GM19240 (cell line): Measurements from ENCODE around the gene CDT1.
A peak's percentile ranks its signal among the peaks of the same experiment; 100 is the strongest.
"Not testable (repeated sequence)": the region's sequence is repeated elsewhere in the genome, so short reads cannot be mapped to it uniquely, and the experiment has no call there.

ENCODE experiments used
- DNase-seq: peaks from one replicate; pipeline ENCODE4 v3.0.0; 2011; ENCODE audit warnings: low spot score; ENCODE audit not compliant: insufficient read length

CDT1 gene

GRCh38 chr16:88768071-88768783 is 35.4 kb upstream of the CDT1 start:
- no peak for DNase-seq

DNA sequence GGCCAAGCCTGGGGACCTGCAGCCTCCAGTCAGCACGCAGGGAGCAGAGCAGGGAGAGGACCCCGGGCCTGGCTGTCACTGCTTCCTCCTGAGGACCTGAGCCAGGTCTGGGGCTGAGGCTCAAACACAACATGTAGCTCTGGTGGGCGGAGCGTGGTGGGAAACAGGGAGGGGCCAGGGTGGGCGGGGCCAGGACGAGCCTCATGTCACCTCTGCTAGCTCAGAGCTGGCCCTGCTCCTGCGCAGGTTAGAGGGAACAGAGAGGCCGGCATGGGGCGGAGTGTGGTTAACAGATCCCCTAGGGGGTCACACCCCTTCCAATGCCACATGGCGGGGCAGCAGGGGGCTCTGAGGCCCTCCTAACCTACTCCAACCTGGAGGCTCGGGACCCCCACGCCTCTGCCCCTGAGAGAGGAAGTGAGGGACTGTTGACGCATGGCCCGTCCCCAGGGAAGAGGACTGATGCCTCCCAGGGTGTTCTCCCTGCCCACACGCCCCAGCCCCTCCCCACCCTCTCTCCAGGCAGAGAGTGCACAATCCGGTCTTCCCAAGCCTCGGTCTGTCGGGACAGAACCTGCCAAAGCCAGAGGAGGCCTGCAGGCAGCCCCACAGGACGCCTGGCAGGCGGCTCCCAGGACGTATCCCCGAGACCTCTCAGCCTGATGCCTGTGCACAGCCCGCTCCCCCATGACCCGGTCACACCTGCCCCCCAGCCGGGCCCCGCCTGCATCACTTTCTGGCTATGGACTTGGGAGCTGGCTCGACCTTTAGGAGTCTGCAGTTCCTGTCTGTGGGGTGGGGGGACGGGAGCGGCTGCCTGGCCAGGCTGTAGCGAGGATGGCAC is 33.8 kb upstream of the CDT1 start:
- peak; percentile 80 for DNase-seq

- DNase-seq: no peak
These were observed 32.9 kb upstream of the CDT1 start for GRCh38 chr16:88770461-88771293.

DNA sequence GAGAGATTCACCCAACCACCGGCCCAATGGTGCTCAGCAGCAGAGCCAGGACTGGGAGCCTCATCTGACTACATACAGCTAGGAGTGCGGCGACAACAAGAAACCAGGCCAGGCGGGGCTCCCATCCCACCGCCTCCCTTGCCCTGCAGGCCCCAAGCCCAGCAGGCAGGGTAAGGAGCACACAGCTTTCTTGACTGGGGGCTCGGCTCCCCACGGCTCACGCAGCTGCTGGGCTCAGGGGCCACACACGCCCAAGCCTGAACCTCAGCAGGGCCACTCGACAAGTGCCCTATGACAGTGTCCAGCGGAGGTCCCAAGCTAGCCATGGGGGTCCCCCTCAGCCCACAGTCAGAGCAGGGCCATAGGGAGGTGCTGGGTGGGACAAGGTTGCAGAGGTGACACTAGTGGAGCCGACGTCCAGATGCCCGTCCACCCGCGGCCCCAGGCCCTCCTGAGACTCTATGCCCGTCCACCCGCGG is 32.3 kb upstream of the CDT1 start:
- DNase-seq: no peak

GRCh38 chr16:88771781-88772180 is 31.8 kb upstream of the CDT1 start:
- DNase-seq: not testable (repeated sequence)

DNA sequence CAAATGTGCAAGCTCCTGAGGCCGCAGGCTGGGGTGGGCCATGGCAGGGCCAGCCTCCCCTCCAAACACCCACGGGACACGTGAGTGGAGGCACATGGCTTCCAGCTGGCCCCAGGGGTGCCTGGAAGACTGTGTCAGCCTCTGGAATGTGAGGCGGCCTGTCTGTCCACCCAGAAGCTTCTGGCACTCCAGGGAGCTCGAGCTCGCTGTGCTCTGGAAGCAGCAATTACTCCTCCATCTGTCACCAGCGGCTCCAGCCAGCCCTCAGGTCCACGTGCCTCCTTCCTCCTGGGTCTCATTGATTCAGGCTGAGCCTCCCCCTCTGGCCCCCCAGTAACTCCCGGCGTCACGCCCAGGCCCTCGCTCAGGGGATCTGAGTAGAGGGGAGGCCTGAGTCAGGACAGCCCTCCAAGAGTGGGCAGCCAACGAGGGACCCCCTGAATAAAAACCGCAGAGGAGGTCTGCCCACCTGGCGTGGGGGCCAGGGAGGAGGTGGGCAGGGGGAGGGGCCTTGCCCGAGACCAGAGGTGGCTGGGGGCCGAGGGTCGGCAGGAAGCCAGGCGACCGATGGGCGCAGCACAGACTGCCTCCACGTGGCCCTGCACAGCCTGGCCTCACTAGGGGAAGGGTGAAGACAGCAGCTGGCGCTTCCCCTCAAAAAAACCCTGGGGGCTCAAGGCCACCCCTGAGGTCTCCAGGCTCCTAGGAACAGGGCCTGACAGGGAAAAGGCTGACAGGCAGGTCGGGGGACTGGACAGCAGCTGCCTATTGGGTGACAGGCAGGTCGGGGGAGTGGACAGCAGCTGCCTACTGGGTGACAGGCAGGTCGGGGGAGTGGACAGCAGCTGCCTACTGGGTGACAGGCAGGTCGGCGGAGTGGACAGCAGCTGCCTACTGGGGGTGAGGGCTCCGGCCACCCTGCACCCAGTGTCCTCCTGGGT is 30.4 kb upstream of the CDT1 start:
- no peak for DNase-seq

DNA sequence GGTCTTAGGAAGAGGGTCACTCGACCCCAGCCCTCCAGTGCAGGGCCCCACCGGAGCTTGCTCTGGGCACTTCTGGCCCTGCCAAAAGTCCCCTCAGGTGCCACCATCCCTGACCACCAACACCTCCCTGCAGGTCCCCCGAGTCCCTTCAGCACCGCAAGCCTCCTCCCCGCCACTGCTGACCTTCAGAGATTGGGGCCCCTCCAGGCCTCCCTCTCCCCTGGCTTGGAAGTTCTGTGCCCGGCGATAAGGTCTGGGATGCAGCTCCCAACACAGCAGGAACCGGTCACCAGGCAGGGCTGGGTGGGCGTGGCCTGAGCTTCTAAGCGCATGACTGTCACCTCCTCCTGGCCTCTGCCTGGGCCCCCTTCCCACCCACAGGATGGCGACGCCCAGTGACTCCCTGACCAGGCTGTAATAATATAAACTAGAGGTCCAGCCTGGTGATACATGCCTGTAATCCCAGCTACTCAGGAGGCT is 29.7 kb upstream of the CDT1 start:
- DNase-seq: no peak

DNA sequence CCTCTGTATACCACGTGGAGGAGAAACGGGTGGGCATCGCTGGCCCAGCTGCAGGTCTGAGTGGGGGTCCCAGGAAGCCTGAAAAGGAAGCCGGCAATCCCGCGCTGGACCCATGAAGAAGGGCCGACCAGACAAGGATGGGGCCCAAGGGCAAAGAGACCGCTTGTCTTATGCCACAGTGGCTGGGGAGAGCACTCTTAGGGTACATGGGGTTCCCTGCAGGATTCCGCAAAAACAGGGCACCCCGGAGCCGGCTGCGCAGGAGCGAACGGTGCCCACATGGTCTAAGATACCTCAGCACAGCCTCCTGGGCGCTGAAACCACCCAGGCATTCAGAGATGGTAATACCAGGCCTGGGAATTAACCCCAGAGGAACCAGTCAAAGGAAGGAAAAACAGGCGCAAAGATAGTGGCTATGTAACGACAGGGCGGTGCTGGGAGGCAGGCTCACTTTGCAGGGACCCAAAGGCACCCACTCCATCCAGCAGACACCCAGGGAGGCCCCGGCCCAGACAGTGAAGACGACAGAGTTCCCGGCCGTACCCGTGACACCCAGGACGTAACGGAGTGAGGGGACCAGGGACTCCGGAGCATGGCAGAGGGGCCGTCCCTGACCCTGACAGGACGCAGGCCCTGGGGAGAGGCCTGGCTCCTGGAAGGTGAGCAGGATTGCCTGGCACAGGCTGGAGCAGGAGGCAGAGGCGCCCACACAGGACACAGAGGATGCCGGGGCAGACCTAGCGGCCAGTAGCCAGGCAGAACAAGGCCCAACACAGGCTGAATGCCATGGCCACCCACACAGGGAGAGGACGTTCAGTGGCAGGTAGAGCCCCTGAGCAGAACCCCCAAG is 28.8 kb upstream of the CDT1 start:
- no peak for DNase-seq

DNA sequence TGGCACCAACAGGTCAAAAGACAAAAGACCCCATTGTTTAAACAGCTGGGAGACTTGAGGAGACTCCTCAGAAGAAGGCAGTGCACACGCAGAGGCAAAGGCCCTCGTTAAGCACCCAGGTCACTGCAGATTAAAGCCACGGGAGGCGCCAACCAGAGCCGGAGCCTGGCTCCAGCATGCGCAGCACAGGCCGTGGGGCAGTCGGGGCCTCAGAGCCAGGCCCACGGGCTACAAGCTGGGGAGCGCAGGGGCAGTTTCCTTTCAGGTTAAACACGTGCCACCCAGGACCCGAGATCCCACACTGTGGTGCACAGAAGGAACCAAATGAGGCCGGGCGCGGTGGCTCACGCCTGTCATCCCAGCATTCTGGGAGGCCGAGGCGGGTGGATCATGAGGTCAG is 27.8 kb upstream of the CDT1 start:
- no peak for DNase-seq

GRCh38 chr16:88777471-88778270 is 25.9 kb upstream of the CDT1 start:
- DNase-seq: no peak

GRCh38 chr16:88778271-88778525 is 25.4 kb upstream of the CDT1 start:
- DNase-seq: no peak

DNA sequence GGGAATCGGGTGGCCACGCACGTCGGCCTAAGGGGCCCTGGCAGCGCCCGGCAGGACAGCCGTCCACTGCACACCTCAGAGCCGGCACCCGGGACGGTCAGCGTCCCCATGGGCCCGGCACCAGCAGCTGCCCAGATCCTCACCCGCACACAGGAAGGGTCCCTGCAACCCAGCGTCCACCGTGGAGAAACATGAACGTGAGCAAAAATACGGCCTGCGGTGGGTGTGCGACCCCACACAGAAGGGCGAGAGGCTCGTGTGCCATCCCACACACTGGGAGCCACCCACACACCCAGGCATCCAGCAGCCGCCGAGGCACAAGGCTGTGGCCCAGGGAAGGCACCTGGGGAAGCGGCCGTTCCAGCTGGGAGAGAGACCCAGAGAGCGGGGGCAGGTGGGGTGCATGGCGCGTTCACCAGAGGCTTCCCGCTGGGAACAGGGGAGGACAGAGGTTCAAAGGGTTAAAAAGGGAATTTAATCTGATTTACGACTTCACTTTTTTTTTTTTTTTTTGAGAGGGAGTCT is 25.0 kb upstream of the CDT1 start:
- no peak for DNase-seq

DNA sequence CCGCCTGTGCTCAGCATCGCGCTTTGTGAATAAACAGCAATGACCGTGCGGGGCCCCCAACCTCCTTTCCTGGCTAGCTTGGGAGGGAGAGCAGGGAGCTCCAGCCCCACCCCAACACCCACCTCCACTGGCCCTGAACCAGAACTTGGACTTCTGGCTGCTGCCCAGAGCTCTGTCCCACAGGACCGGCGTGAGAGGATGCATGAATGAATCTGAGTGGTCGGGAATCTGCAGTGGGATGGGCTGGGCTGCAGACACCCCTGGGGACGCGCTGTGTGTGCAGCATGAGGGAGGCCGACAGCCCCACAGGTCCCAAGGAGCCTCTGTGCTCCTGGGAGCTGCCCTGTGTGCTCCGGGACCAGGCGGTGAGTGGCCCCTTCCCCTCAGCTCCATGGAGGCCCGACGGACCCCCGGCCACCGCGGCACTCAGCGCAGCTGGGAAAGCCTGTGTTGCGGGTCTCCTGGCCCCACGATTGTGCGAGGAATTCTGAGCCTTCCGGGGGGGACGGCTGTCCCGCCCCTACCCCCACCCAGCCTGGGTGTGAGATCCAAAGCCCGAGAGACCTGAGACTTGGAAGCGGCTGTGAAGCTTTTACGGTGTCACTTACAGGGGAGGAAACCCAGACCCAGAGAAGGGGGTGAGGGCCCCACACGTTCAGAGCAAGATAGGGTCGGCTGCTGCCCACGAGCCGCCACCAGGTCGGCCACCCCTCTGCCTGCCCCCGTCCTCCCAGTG is 24.0 kb upstream of the CDT1 start:
- no peak for DNase-seq

DNA sequence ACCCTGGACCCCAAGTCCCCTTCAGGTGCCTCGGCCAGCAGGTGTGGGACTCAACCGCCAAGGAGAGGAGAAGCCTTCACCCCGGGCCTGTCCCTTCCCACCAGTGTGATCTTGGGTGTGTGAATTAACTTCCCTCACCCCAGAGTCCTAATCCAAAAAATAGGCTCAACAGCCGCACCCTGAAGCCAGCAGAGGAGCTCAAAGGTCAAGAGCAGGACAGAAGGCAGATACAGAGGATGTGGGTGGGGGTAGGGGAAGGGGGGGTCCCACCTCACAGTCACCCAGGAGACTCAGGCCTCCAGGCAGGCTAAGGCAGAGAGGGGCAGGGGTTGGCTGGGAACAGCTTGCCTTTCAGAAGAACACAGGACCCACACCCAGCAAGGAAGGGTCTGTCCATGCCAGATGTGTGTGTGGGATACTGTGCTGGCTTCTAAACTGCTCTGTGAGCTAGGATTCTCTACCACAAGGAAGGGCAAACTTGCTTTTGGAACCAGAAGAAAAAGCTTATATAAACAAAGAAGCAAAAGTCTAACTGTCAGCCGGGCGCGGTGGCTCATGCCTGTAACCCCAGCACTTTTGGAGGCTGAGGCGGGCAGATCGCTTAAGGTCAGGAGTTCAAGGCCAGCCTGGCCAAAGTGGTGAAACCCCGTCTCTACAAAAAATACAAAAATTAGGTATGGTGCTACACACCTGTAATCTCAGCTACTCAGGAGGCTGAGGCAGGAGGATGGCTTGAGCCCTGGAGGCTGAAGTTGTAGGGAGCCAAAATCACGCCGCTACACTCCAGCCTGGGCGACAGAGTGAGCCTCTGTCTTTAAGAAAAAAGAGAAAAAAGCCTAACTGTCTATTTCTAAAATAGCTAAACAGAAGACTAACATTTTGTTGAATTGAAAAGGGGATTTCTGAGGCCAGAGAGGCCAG is 23.2 kb upstream of the CDT1 start:
- no peak for DNase-seq

GRCh38 chr16:88781140-88782077 is 22.2 kb upstream of the CDT1 start:
- peak; percentile 86 for DNase-seq
